B cell (primary cell): ENCODE results near the gene SLC4A5.

Experiments
- EZH2 ChIP-seq: IDR thresholded peaks from 2 replicates; pipeline ENCODE4 v1.6.1; 2012; ENCODE audit warnings: borderline replicate concordance, low read depth, mild to moderate bottlenecking, moderate library complexity, low read length; ENCODE audit not compliant: insufficient read depth, poor library complexity, severe bottlenecking
- TF ChIP-seq, protein P1 (sequence below): fragments of 200-600 bp; IDR thresholded peaks from one replicate; pipeline ENCODE4 v1.8.0; 2022; ENCODE audit warnings: antibody characterized with exemption, mild to moderate bottlenecking

DNA sequence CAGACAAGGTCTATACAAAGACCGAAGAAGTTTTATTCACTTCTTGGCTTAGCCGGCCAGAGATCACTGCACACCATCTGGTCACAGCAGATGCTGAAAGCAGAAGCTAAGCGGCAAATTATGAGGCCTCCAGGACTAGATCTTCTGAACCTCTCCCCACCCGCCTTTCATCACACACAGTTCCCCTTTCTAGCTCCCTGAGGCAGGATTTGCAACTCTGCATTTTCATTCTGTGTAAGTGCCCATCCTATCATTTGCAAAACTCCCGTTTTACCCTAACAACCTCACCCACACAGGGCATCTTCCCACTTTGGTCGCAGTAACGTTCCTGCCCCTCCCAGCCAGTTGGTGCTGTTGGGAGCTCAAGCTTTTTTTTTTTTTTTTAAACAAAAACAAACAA lies 161.5 kb downstream of the SLC4A5 start:
- TF ChIP-seq, protein P1, sequence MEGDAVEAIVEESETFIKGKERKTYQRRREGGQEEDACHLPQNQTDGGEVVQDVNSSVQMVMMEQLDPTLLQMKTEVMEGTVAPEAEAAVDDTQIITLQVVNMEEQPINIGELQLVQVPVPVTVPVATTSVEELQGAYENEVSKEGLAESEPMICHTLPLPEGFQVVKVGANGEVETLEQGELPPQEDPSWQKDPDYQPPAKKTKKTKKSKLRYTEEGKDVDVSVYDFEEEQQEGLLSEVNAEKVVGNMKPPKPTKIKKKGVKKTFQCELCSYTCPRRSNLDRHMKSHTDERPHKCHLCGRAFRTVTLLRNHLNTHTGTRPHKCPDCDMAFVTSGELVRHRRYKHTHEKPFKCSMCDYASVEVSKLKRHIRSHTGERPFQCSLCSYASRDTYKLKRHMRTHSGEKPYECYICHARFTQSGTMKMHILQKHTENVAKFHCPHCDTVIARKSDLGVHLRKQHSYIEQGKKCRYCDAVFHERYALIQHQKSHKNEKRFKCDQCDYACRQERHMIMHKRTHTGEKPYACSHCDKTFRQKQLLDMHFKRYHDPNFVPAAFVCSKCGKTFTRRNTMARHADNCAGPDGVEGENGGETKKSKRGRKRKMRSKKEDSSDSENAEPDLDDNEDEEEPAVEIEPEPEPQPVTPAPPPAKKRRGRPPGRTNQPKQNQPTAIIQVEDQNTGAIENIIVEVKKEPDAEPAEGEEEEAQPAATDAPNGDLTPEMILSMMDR, result no peak
- TF ChIP-seq EZH2, result no peak
